Measurements from ENCODE around the gene PKP3. TPM values are rescaled to one million over a fixed set of nuclear protein-coding genes. Genes with fewer than 3 reads are reported as not detected.
"Not testable (repeated sequence)": the region's sequence is repeated elsewhere in the genome, so short reads cannot be mapped to it uniquely, and the experiment has no call there.

Gene PKP3
- polyA plus RNA-seq, 1 of the 3 experiments (the other 2 are of a cell fraction) = 1.4 TPM

GRCh38 chr11:400241-400689 lies 6.3 kb downstream of the PKP3 start:
- Histone ChIP-seq H3F3A (replicated peaks; ENCODE audit: insufficient read depth) (no peaks in the 10 kb centered on the region), H3K27me3 (ENCODE audit: insufficient read depth) (peaks cover 9% of the 10 kb centered on the region; the same call in 1 of the 2 replicates), H3K9ac (no peak overlapping the region), H3K36me3 (replicated peaks in 1 of 2; ENCODE audit: control insufficient read depth in 1 of 2, insufficient read depth in 2 of 2, low read length in 1 of 2) (no peaks in the 10 kb centered on the region), H3K27ac (ENCODE audit: low read depth in 2 of 2, low read length in 1 of 2) (no peak overlapping the region), H3K79me2 (ENCODE audit: insufficient read depth) (no peaks in the 10 kb centered on the region), H2AFZ (ENCODE audit: low read depth) (no peak overlapping the region), H4K20me1 (ENCODE audit: insufficient read depth) (no peaks in the 10 kb centered on the region), H3K4me1 (ENCODE audit: control insufficient read depth in 1 of 2, insufficient read depth in 2 of 2, low read depth in 1 of 2, low read length in 1 of 2) (peaks cover 5 to 12% of the 10 kb centered on the region in 2 experiments; a peak in 2 of 4 replicates), H3K9me2 (no peaks in the 10 kb centered on the region), H3K4me2 (no peak overlapping the region), H3K4me3 (ENCODE audit: low read depth in 2 of 2, low read length in 1 of 2) (no peak overlapping the region), H3K9me3 (no peaks in the 10 kb centered on the region)
- DNase-seq = no peak
- no peak for TF ChIP-seq PBX3 (IDR thresholded peaks at IDR 0.05)
- no peak for TF ChIP-seq SIN3A (IDR thresholded peaks at IDR 0.05; ENCODE audit: borderline replicate concordance, low read depth, low read length)
- TF ChIP-seq EZH2phosphoT487 (IDR thresholded peaks at IDR 0.05; ENCODE audit: borderline replicate concordance, low read depth) = 0 out of 2 replicates have a peak, but pooled peaks have one; percentile 25
- POLR2A ChIA-PET = no interaction called here
- CTCF ChIA-PET = interaction anchor here (1.4 kb wide), 1 partner anchor 48 kb away, joined by 5 read pairs; no protein-coding TSS in a partner anchor
- 74% methylated on average over 12 of the region's 50 CpGs for WGBS (ENCODE audit: low lambda C conversion rate)

- H3K4me3 ChIP-seq (ENCODE audit: low read depth in 2 of 2, low read length in 1 of 2); H3F3A ChIP-seq (replicated peaks; ENCODE audit: insufficient read depth); H3K4me2 ChIP-seq; H4K20me1 ChIP-seq (ENCODE audit: insufficient read depth); POLR2A ChIA-PET; H2AFZ ChIP-seq (ENCODE audit: low read depth); DNase-seq; H3K9me2 ChIP-seq; H3K36me3 ChIP-seq (replicated peaks in 1 of 2; ENCODE audit: control insufficient read depth in 1 of 2, insufficient read depth in 2 of 2, low read length in 1 of 2); H3K79me2 ChIP-seq (ENCODE audit: insufficient read depth); H3K9me3 ChIP-seq; H3K9ac ChIP-seq; H3K27ac ChIP-seq (ENCODE audit: low read depth in 2 of 2, low read length in 1 of 2); H3K27me3 ChIP-seq (ENCODE audit: insufficient read depth); CTCF ChIA-PET: not testable (repeated sequence)
- peaks cover 5 to 18% of the 10 kb centered on the region in 2 experiments; a peak in 2 of 4 replicates for H3K4me1 ChIP-seq (ENCODE audit: control insufficient read depth in 1 of 2, insufficient read depth in 2 of 2, low read depth in 1 of 2, low read length in 1 of 2)
- WGBS (ENCODE audit: low lambda C conversion rate) = no CpG with 5 or more reads among the region's 52 CpGs
Measured at GRCh38 chr11:401196-401595, 7.2 kb downstream of the PKP3 start.

GRCh38 chr11:403021-403760 lies 9.2 kb downstream of the PKP3 start:
- H3K27ac ChIP-seq (ENCODE audit: low read depth in 2 of 2, low read length in 1 of 2) = no peak overlapping the region
- DNase-seq = no peak
- H3K4me2 ChIP-seq = no peak overlapping the region
- no peaks in the 10 kb centered on the region for H3K79me2 ChIP-seq (ENCODE audit: insufficient read depth)
- CTCF ChIA-PET = interaction anchor here (6.6 kb wide), 1 partner anchor 46 kb away, joined by 77 read pairs; the partner anchor contains the start of gene PTDSS2
- peaks cover 0 to 11% of the 10 kb centered on the region in 2 experiments; a peak in 1 of 4 replicates for H3K4me1 ChIP-seq (ENCODE audit: control insufficient read depth in 1 of 2, insufficient read depth in 2 of 2, low read depth in 1 of 2, low read length in 1 of 2)
- peaks cover 9% of the 10 kb centered on the region; the same call in 1 of the 2 replicates for H3K27me3 ChIP-seq (ENCODE audit: insufficient read depth)
- POLR2A ChIA-PET = no interaction called here
- H3K4me3 ChIP-seq (ENCODE audit: low read depth in 2 of 2, low read length in 1 of 2) = no peak overlapping the region
- no peaks in the 10 kb centered on the region for H3K9me2 ChIP-seq
- no peak overlapping the region for H2AFZ ChIP-seq (ENCODE audit: low read depth)
- H3K36me3 ChIP-seq (replicated peaks in 1 of 2; ENCODE audit: control insufficient read depth in 1 of 2, insufficient read depth in 2 of 2, low read length in 1 of 2) = no peaks in the 10 kb centered on the region
- no peaks in the 10 kb centered on the region for H4K20me1 ChIP-seq (ENCODE audit: insufficient read depth)
- no peaks in the 10 kb centered on the region for H3F3A ChIP-seq (replicated peaks; ENCODE audit: insufficient read depth)
- no peaks in the 10 kb centered on the region for H3K9me3 ChIP-seq
- 92% methylated on average over 49 of the region's 55 CpGs for WGBS (ENCODE audit: low lambda C conversion rate)
- no peak overlapping the region for H3K9ac ChIP-seq
- TF ChIP-seq REST (IDR thresholded peaks at IDR 0.05; ENCODE audit: low read depth, low read length) (no peak), TEAD4 (IDR thresholded peaks at IDR 0.05; ENCODE audit: borderline replicate concordance, insufficient read depth) (no peak), GATA2 (CRISPR knock-in tag; IDR thresholded peaks at IDR 0.05) (no peak), TCF12 (IDR thresholded peaks at IDR 0.05) (no peak), FOSL2 (IDR thresholded peaks at IDR 0.05; ENCODE audit: borderline replicate concordance, low read depth) (no peak), PBX3 (IDR thresholded peaks at IDR 0.05) (no peak), MXI1 (IDR thresholded peaks at IDR 0.05; ENCODE audit: low read depth, low read length) (no peak), FOXJ3 (CRISPR knock-in tag; IDR thresholded peaks at IDR 0.05) (no peak), SMC3 (IDR thresholded peaks at IDR 0.05; ENCODE audit: low read depth, low read length) (no peak), RAD21 (IDR thresholded peaks at IDR 0.05; ENCODE audit: low read length) (no peak)
